ENCODE measurements around the gene PRM1. TPM values are rescaled to one million over a fixed set of nuclear protein-coding genes. Genes with fewer than 3 reads are reported as not detected.
A peak's percentile ranks its signal among the peaks of the same experiment; 100 is the strongest.

Gene PRM1
- total and polyA plus RNA-seq, 11 donors: not detected

- no peak overlapping the region for H3K4me3 ChIP-seq
- H3K27me3 ChIP-seq: no peaks in the 10 kb centered on the region
- no peaks in the 10 kb centered on the region for H3K36me3 ChIP-seq
- H3K27ac ChIP-seq: no peak overlapping the region
- TF ChIP-seq POLR2A (IDR thresholded peaks at IDR 0.05): no peak
- no peak for TF ChIP-seq CTCF (IDR thresholded peaks at IDR 0.05)
- peaks cover 0 to 23% (median 0%) of the 10 kb centered on the region in 12 donors for H3K4me1 ChIP-seq
- no peak for ATAC-seq
- no peaks in the 10 kb centered on the region for H3K9me3 ChIP-seq
- WGBS, 4 donors: 82 to 87% (median 85%) methylated on average over 5 of the region's 5 CpGs
- DNase-seq: no peak
- intact Hi-C loops (cut with DNase I): loop anchor here in 1 of 10 donors (10.0 kb wide), 1 partner anchor 80 kb away; no protein-coding TSS in a partner anchor
Observed at GRCh38 chr16:11245222-11245737, 35.9 kb downstream of the PRM1 start.

- H3K27ac ChIP-seq: no peak overlapping the region
- no peaks in the 10 kb centered on the region for H3K36me3 ChIP-seq
- 76 to 81% (median 78%) methylated on average over 12 of the region's 12 CpGs for WGBS, 4 donors
- TF ChIP-seq POLR2A (IDR thresholded peaks at IDR 0.05) (no peak), CTCF (IDR thresholded peaks at IDR 0.05) (no peak)
- DNase-seq: no peak
- ATAC-seq: no peak
- H3K27me3 ChIP-seq: no peaks in the 10 kb centered on the region
- no peak overlapping the region for H3K4me3 ChIP-seq
- intact Hi-C loops (cut with DNase I): loop anchor here in 1 of 10 donors (10.0 kb wide), 1 partner anchor 78 kb away; no protein-coding TSS in a partner anchor
- peaks cover 0 to 29% (median 0%) of the 10 kb centered on the region in 12 donors for H3K4me1 ChIP-seq
- H3K9me3 ChIP-seq: no peaks in the 10 kb centered on the region
Observed at GRCh38 chr16:11242658-11243057, 38.5 kb downstream of the PRM1 start.

- ATAC-seq (no peak), DNase-seq (no peak)
- intact Hi-C loops (cut with DNase I): loop anchor here in 1 of 10 donors (10.0 kb wide), 1 partner anchor 77 kb away; no protein-coding TSS in a partner anchor
- H3K4me1 ChIP-seq: peaks cover 0 to 29% (median 0%) of the 10 kb centered on the region in 12 donors
- TF ChIP-seq CTCF (IDR thresholded peaks at IDR 0.05) (no peak), POLR2A (IDR thresholded peaks at IDR 0.05) (no peak)
- no peak overlapping the region for H3K4me3 ChIP-seq
- H3K36me3 ChIP-seq: no peaks in the 10 kb centered on the region
- peak overlapping the region in 6 of 12 donors; percentile 75 to 85 (median 76) for H3K27ac ChIP-seq
- H3K27me3 ChIP-seq: no peaks in the 10 kb centered on the region
- H3K9me3 ChIP-seq: no peaks in the 10 kb centered on the region
- WGBS, 4 donors: 91 to 92% (median 91%) methylated on average over 5 of the region's 5 CpGs
Observed at GRCh38 chr16:11241480-11242204, 39.5 kb downstream of the PRM1 start.
